ENCODE data around the gene ELP4. TPM values are rescaled to one million over a fixed set of nuclear protein-coding genes. Genes with fewer than 3 reads are reported as not detected.

The ELP4 gene
- total RNA-seq, 5 donors from 2014 or later (not counting 1 experiment from before 2014, with no cell fraction given) = 15.9 to 22.2 (median 17.2) TPM

DNA sequence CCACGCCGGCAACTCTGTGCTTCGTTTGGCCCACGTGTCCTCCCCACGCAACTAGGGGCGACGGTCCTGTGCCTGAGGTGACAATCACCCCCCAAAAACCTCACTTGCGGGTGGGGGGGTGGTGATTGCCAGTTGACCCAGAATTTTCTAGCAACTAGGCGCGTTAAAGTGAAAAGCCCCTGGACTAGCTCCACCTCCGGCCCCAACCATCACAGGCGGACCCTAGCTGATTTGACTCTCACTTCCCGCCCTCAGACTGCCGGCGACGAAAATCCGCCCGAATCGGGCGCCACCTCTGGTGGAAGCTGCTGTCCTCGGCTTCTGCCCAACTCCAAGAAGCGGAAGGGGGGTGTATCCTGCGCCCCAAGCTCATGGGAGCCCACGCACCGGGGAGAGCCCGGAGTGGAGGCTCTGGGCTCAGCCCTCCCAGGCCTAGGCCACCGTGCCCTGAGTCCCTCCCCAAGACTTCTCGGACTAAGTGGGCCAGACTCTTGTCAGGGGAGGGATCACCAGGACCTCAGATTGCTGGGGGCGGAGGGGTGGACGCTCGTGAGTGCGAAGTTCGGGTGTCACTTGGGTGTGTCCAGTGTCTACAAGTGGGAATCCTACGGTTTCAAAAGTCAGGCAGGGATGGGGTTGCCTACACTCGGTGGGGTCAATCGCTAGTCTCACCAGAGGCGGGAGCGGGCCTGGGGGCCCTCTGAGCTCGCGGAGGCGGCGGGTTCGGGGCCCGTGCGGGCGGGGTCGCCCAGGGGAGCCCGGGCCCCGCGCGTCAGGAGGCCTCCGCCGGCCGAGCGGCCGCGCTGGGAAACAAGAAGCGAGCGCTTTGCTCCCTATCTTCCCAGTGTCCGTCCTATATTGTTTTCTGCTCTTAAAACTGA is 289.2 kb downstream of the ELP4 start:
- CTCF ChIA-PET = no interaction called here
- 8% methylated on average over 50 of the region's 60 CpGs for WGBS (ENCODE audit: insufficient coverage)
- peaks cover 33 to 39% (median 38%) of the 10 kb centered on the region in 3 donors for H3K4me1 Mint-ChIP-seq
- H3K36me3 Mint-ChIP-seq = peaks cover 13% of the 10 kb centered on the region
- DNase-seq (no peak), ATAC-seq (replicated peaks in 1 of 4) (peak in 1 of 4 experiments; percentile 39)
- H3K27ac Mint-ChIP-seq = no peak overlapping the region
- Histone ChIP-seq H3K4me1 (ENCODE audit: control insufficient read depth in 1 of 2, extremely low read depth in 1 of 2, insufficient read depth in 2 of 2, low read length in 2 of 2) (peaks cover 2 to 24% of the 10 kb centered on the region in 2 experiments), H3K27ac (ENCODE audit: low read length) (no peak overlapping the region), H3K9me3 (no peaks in the 10 kb centered on the region), H3K36me3 (ENCODE audit: control insufficient read depth in 2 of 2, extremely low read depth in 1 of 2, insufficient read depth in 1 of 2, low read length in 1 of 2) (no peaks in the 10 kb centered on the region), H3K4me3 (ENCODE audit: control insufficient read depth in 1 of 2, extremely low read depth in 1 of 2, low read length in 1 of 2) (peak overlapping the region in 1 of 2 donors; percentile 10), H3K27me3 (replicated peaks in 1 of 2; ENCODE audit: control insufficient read depth in 2 of 2, extremely low read depth in 1 of 2, insufficient read depth in 2 of 2, low read length in 1 of 2) (peaks cover 24 to 75% of the 10 kb centered on the region in 2 experiments)
- H3K9me3 Mint-ChIP-seq = peaks cover 4 to 10% (median 6%) of the 10 kb centered on the region in 3 donors
- peak overlapping the region in 1 of 3 donors; percentile 69 for H3K4me3 Mint-ChIP-seq
- POLR2A ChIA-PET = interaction anchor here in 1 of 2 donors (0.7 kb wide), 1 partner anchor 15 kb away, joined by 3 read pairs; no protein-coding TSS in a partner anchor
- peaks cover 78 to 82% of the 10 kb centered on the region in 2 donors for H3K27me3 Mint-ChIP-seq

DNA sequence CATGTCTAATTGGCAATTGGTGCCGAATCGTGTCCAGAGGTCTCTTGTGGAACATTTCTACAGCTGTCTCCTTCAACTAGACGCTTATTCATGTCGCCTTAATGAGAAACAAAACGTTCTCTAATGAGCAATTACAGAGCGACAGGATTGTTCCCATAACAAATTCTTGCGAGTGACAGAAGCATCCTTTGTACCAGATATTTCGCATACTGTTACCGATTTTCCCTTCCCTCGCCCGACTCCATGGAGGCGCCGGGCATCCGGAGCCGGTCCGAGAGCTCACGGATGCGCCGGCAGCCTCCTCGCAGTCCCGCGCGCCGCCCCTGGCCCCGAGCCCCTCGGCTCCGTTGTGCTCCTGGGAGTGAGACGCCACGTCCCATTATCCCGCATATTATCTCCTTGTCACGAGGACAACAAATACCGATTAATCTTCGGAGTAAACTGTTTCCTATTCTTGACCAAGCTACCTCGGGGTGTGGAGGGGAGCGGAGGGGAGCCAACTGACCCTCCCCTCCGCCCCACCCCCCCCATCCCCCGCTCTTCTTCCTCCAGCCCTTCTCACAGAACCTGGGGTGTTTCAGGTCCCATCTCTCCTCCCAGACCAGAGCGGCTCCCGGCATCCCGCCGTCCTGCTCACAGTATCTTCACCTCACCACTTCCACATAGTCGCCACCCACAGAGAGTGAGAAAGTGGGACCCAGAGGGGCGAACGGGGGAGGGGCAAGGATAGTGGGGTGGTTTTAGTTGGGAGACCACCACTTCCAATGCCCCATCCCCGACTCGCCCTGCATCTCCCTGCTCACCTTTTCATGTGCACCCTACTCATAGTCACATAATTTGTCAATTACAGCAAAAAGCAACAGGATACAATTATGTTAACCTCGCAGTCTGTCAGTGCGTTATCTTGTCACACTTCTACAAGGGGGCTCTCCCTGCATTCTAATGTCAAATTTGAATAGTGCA is 290.1 kb downstream of the ELP4 start:
- H3K36me3 ChIP-seq (ENCODE audit: control insufficient read depth in 2 of 2, extremely low read depth in 1 of 2, insufficient read depth in 1 of 2, low read length in 1 of 2) = no peaks in the 10 kb centered on the region
- H3K27me3 Mint-ChIP-seq = peaks cover 82 to 83% of the 10 kb centered on the region in 2 donors
- ATAC-seq (replicated peaks in 1 of 4) (no peak), DNase-seq (no peak)
- peaks cover 4 to 10% (median 6%) of the 10 kb centered on the region in 3 donors for H3K9me3 Mint-ChIP-seq
- POLR2A ChIA-PET = no interaction called here
- CTCF ChIA-PET = no interaction called here
- H3K27me3 ChIP-seq (replicated peaks in 1 of 2; ENCODE audit: control insufficient read depth in 2 of 2, extremely low read depth in 1 of 2, insufficient read depth in 2 of 2, low read length in 1 of 2) = peaks cover 28 to 84% of the 10 kb centered on the region in 2 experiments
- H3K4me3 Mint-ChIP-seq = peak overlapping the region in 1 of 3 donors; percentile 69
- H3K9me3 ChIP-seq = no peaks in the 10 kb centered on the region
- H3K4me1 Mint-ChIP-seq = peaks cover 42 to 48% (median 47%) of the 10 kb centered on the region in 3 donors
- no peak overlapping the region for H3K4me3 ChIP-seq (ENCODE audit: control insufficient read depth in 1 of 2, extremely low read depth in 1 of 2, low read length in 1 of 2)
- H3K27ac ChIP-seq (ENCODE audit: low read length) = no peak overlapping the region
- H3K4me1 ChIP-seq (ENCODE audit: control insufficient read depth in 1 of 2, extremely low read depth in 1 of 2, insufficient read depth in 2 of 2, low read length in 2 of 2) = peaks cover 5 to 33% of the 10 kb centered on the region in 2 experiments
- peaks cover 13% of the 10 kb centered on the region for H3K36me3 Mint-ChIP-seq
- 6% methylated on average over 29 of the region's 48 CpGs for WGBS (ENCODE audit: insufficient coverage)
- peak overlapping the region in 1 of 2 donors; percentile 19 for H3K27ac Mint-ChIP-seq

DNA sequence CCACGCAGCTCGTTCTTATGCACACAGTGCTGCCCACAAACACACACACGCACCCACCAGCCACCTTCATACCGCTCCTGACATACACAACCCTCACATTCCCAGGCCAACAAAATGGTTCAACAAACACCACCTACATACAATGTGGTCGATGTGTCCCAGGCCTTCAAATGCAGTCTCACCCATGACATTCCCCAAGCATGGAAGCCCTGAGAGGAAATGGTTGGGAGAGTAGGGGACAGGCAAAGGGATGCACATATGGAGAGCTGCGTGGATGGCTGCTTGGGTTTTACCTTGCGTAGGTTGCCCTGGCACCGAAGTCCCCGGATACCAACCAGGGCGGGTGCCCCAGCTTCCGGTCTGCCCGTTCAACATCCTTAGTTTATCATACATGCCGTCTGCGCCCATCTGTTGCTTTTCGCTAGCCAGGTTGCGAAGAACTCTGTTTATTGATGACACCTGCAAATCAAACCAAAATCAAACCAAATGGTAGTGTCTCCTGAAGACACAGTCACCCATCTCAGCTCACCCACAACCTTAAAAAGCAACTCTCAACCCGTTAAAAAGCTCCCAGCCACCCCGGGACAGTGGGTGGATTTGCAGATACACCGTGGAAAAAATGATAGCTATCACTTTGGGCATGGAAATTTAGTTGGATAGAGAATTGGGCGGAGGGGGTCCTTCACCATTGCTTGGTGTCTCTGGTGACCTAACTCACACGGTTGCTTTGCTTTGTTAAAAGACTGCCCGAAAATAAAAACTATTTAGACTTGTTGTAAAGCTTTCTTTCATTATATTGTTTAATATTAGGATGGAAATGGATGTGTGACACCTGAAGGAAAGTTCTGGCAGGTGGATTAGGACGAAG is 291.1 kb downstream of the ELP4 start:
- Histone ChIP-seq H3K4me1 (ENCODE audit: control insufficient read depth in 1 of 2, extremely low read depth in 1 of 2, insufficient read depth in 2 of 2, low read length in 2 of 2) (peaks cover 5 to 41% of the 10 kb centered on the region in 2 experiments), H3K4me3 (ENCODE audit: control insufficient read depth in 1 of 2, extremely low read depth in 1 of 2, low read length in 1 of 2) (peak overlapping the region in 1 of 2 donors; percentile 35), H3K27me3 (replicated peaks in 1 of 2; ENCODE audit: control insufficient read depth in 2 of 2, extremely low read depth in 1 of 2, insufficient read depth in 2 of 2, low read length in 1 of 2) (peaks cover 28 to 91% of the 10 kb centered on the region in 2 experiments), H3K27ac (ENCODE audit: low read length) (no peak overlapping the region), H3K9me3 (no peaks in the 10 kb centered on the region), H3K36me3 (ENCODE audit: control insufficient read depth in 2 of 2, extremely low read depth in 1 of 2, insufficient read depth in 1 of 2, low read length in 1 of 2) (no peaks in the 10 kb centered on the region)
- DNase-seq (no peak), ATAC-seq (replicated peaks in 1 of 4) (no peak)
- ChIA-PET POLR2A (no interaction called here), CTCF (no interaction called here)
- Mint-ChIP-seq H3K27ac (no peak overlapping the region), H3K27me3 (peaks cover 76 to 85% of the 10 kb centered on the region in 2 donors), H3K4me3 (peak overlapping the region in 1 of 3 donors; percentile 69), H3K4me1 (peaks cover 48 to 50% (median 50%) of the 10 kb centered on the region in 3 donors), H3K9me3 (peaks cover 4 to 10% (median 6%) of the 10 kb centered on the region in 3 donors), H3K36me3 (peaks cover 13% of the 10 kb centered on the region)
- WGBS (ENCODE audit: insufficient coverage) = 15% methylated on average over 14 of the region's 23 CpGs

DNA sequence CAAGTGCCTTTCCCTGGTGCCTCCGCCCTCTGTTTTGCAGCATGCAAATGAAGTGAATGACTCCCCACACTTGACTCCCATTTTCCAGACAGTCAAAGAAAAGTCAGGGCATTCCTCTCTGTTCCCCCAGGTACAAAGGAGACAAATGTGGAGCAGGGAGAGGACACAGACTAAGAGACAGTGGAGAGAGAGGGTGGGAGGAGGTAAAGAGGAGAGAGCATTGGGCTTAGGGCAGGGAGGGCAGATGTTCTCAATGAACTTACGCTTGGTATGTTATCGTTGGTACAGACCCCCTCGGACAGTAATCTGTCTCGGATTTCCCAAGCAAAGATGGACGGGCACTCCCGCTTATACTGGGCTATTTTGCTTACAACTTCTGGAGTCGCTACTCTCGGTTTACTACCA is 291.7 kb downstream of the ELP4 start:
- no peak overlapping the region for H3K4me3 ChIP-seq (ENCODE audit: control insufficient read depth in 1 of 2, extremely low read depth in 1 of 2, low read length in 1 of 2)
- no peak for DNase-seq
- Mint-ChIP-seq H3K36me3 (peaks cover 13% of the 10 kb centered on the region), H3K27ac (no peak overlapping the region), H3K4me1 (peaks cover 48 to 50% (median 50%) of the 10 kb centered on the region in 3 donors), H3K9me3 (peaks cover 4 to 10% (median 6%) of the 10 kb centered on the region in 3 donors), H3K27me3 (peaks cover 71 to 81% of the 10 kb centered on the region in 2 donors), H3K4me3 (peak overlapping the region in 1 of 3 donors; percentile 69)
- WGBS (ENCODE audit: insufficient coverage) = 13% methylated on average over 6 of the region's 9 CpGs
- H3K27me3 ChIP-seq (replicated peaks in 1 of 2; ENCODE audit: control insufficient read depth in 2 of 2, extremely low read depth in 1 of 2, insufficient read depth in 2 of 2, low read length in 1 of 2) = peaks cover 28 to 91% of the 10 kb centered on the region in 2 experiments
- CTCF ChIA-PET = no interaction called here
- no peak overlapping the region for H3K27ac ChIP-seq (ENCODE audit: low read length)
- H3K4me1 ChIP-seq (ENCODE audit: control insufficient read depth in 1 of 2, extremely low read depth in 1 of 2, insufficient read depth in 2 of 2, low read length in 2 of 2) = peaks cover 5 to 47% of the 10 kb centered on the region in 2 experiments
- H3K9me3 ChIP-seq = no peaks in the 10 kb centered on the region
- POLR2A ChIA-PET = no interaction called here
- no peak for ATAC-seq (replicated peaks in 1 of 4)
- no peaks in the 10 kb centered on the region for H3K36me3 ChIP-seq (ENCODE audit: control insufficient read depth in 2 of 2, extremely low read depth in 1 of 2, insufficient read depth in 1 of 2, low read length in 1 of 2)

DNA sequence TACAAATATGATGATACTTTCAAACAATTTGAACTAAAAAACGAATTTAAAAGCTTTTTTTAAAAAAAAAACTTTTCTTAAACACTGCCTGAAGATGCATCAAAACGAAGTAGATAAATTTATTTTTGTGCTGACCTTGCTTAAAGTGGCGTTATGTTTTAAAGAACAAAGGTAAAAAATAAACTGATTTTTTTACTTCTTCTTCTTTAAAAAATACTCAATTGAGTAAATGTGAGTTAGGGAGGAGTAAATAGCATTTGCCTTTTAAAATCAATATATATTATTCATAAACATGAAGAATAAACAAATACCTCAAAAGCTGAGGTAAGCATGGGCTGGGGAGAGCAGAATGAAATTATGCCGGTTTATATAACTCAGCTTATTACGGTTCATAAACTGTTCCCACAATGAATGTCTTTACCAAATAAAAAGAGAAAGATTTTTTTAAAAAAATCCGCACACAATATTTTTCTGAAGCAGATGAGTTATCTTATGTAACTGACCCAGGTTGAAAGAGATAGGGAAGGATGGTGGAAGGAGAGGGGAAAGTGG is 292.5 kb downstream of the ELP4 start:
- WGBS (ENCODE audit: insufficient coverage) = no CpG with 5 or more reads among the region's 6 CpGs

More for the DNA sequence above, 292.5 kb downstream of the ELP4 start:
- ATAC-seq (replicated peaks in 1 of 4) = no peak
- no peak overlapping the region for H3K27ac Mint-ChIP-seq
- H3K4me3 ChIP-seq (ENCODE audit: control insufficient read depth in 1 of 2, extremely low read depth in 1 of 2, low read length in 1 of 2) = no peak overlapping the region
- DNase-seq = no peak
- CTCF ChIA-PET = no interaction called here
- peaks cover 12% of the 10 kb centered on the region for H3K36me3 Mint-ChIP-seq
- H3K27ac ChIP-seq (ENCODE audit: low read length) = no peak overlapping the region
- H3K4me1 Mint-ChIP-seq = peaks cover 49 to 55% (median 52%) of the 10 kb centered on the region in 3 donors
- no peak overlapping the region for H3K4me3 Mint-ChIP-seq
- H3K27me3 ChIP-seq (replicated peaks in 1 of 2; ENCODE audit: control insufficient read depth in 2 of 2, extremely low read depth in 1 of 2, insufficient read depth in 2 of 2, low read length in 1 of 2) = peaks cover 27 to 91% of the 10 kb centered on the region in 2 experiments
- no peaks in the 10 kb centered on the region for H3K36me3 ChIP-seq (ENCODE audit: control insufficient read depth in 2 of 2, extremely low read depth in 1 of 2, insufficient read depth in 1 of 2, low read length in 1 of 2)
- peaks cover 71 to 82% of the 10 kb centered on the region in 2 donors for H3K27me3 Mint-ChIP-seq
- POLR2A ChIA-PET = interaction anchor here in 1 of 2 donors (0.5 kb wide), 1 partner anchor 1450 kb away, joined by 8 read pairs; no protein-coding TSS in a partner anchor
- peaks cover 5 to 48% of the 10 kb centered on the region in 2 experiments for H3K4me1 ChIP-seq (ENCODE audit: control insufficient read depth in 1 of 2, extremely low read depth in 1 of 2, insufficient read depth in 2 of 2, low read length in 2 of 2)
- H3K9me3 ChIP-seq = no peaks in the 10 kb centered on the region
- H3K9me3 Mint-ChIP-seq = peaks cover 4 to 10% (median 6%) of the 10 kb centered on the region in 3 donors

All from T-cell (primary cell).